SK-N-SH (cell line): ENCODE data around the gene MYO15B. TPM values are rescaled to one million over a fixed set of nuclear protein-coding genes. Genes with fewer than 3 reads are reported as not detected.
"Not testable (repeated sequence)": the region's sequence is repeated elsewhere in the genome, so short reads cannot be mapped to it uniquely, and the experiment has no call there.

Experiments
- CTCF ChIA-PET: fragments of 300-600, 350-600 bp; formaldehyde crosslinking; extraction: SDS; loops from one replicate; lab custom pipeline; 2021; lab: Yijun Ruan, JAX
- POLR2A ChIA-PET: fragments of 350-600 bp; sonication (Branson Sonifier 250); formaldehyde crosslinking; extraction: SDS; loops from one replicate; lab custom pipeline; 2020; ENCODE audit warnings: antibody characterized with exemption, inconsistent platforms; lab: Yijun Ruan, JAX
- DNase-seq: peaks from one replicate; pipeline ENCODE4 v3.0.0; 2012
- H2AFZ ChIP-seq: fragments of 200-600 bp; sonication (generic); 2 replicates; pipeline ENCODE4 v1.8.1; 2016; ENCODE audit warnings: antibody characterized with exemption, mild to moderate bottlenecking, low read depth
- H3F3A ChIP-seq: fragments of 200-600 bp; sonication (generic); replicated peaks from 2 replicates; pipeline ENCODE3; 2016; ENCODE audit warnings: antibody characterized with exemption, mild to moderate bottlenecking; ENCODE audit not compliant: insufficient read depth
- H3K27ac ChIP-seq, 2 experiments: fragments of 200-500 bp in 1 of 2; fragments of 200-600 bp in 1 of 2; sonication (Bioruptor generic) in 1 of 2; sonication (generic), shearing (Covaris generic) in 1 of 2; 2 replicates each; pipeline versions ENCODE4 v1.5.1 to v1.6.1; 2014 to 2016; ENCODE audit warnings: low read depth in 2 of 2, inconsistent platforms in 1 of 2, low read length in 1 of 2, mild to moderate bottlenecking in 1 of 2, mixed read lengths in 1 of 2
- H3K27me3 ChIP-seq: fragments of 200-600 bp; sonication (generic), shearing (Covaris generic); 2 replicates; pipeline ENCODE4 v1.6.1; 2016; ENCODE audit warnings: mixed run types; ENCODE audit not compliant: insufficient read depth
- H3K36me3 ChIP-seq, 2 experiments: fragments of 200-500 bp in 1 of 2; fragments of 200-600 bp in 1 of 2; sonication (Bioruptor generic) in 1 of 2; sonication (generic) in 1 of 2; replicated peaks in 1 of 2; 2 replicates each; pipeline versions ENCODE3 to v1.5.1; 2014 to 2016; ENCODE audit warnings: low read length in 1 of 2, mild to moderate bottlenecking in 1 of 2; ENCODE audit not compliant: insufficient read depth in 2 of 2, control insufficient read depth in 1 of 2
- H3K4me1 ChIP-seq, 2 experiments: fragments of 200-500 bp in 1 of 2; fragments of 200-600 bp in 1 of 2; sonication (Bioruptor generic) in 1 of 2; sonication (generic), shearing (Covaris generic) in 1 of 2; 2 replicates each; pipeline versions ENCODE4 v1.5.1 to v1.6.1; 2014 to 2016; ENCODE audit warnings: low read depth in 1 of 2, low read length in 1 of 2, mixed run types in 1 of 2; ENCODE audit not compliant: insufficient read depth in 2 of 2, control insufficient read depth in 1 of 2
- H3K4me2 ChIP-seq: fragments of 200-600 bp; sonication (generic), shearing (Covaris generic); 2 replicates; pipeline ENCODE4 v1.6.1; 2017; ENCODE audit warnings: mixed run types
- H3K4me3 ChIP-seq, 2 experiments: fragments of 200-500 bp in 1 of 2; fragments of 200-600 bp in 1 of 2; sonication (Bioruptor generic) in 1 of 2; sonication (generic), shearing (Covaris generic) in 1 of 2; 2 replicates each; pipeline versions ENCODE4 v1.5.1 to v1.8.1; 2014 to 2016; ENCODE audit warnings: low read depth in 2 of 2, inconsistent platforms in 1 of 2, low read length in 1 of 2, mild to moderate bottlenecking in 1 of 2, mixed read lengths in 1 of 2, moderate library complexity in 1 of 2
- H3K79me2 ChIP-seq: fragments of 200-600 bp; sonication (generic); 2 replicates; pipeline ENCODE4 v1.8.1; 2017; ENCODE audit warnings: mild to moderate bottlenecking; ENCODE audit not compliant: insufficient read depth
- H3K9ac ChIP-seq: fragments of 200-600 bp; sonication (generic); 2 replicates; pipeline ENCODE4 v1.6.1; 2017; ENCODE audit warnings: mixed run types
- H3K9me2 ChIP-seq: fragments of 200-600 bp; sonication (generic); 2 replicates; pipeline ENCODE4 v1.6.1; 2017; ENCODE audit warnings: mixed run types
- H3K9me3 ChIP-seq: fragments of 200-600 bp; sonication (generic); 2 replicates; pipeline ENCODE4 v1.6.1; 2017; ENCODE audit warnings: mixed run types, mild to moderate bottlenecking, moderate library complexity
- H4K20me1 ChIP-seq: fragments of 200-600 bp; sonication (generic); 2 replicates; pipeline ENCODE4 v1.6.1; 2017; ENCODE audit warnings: mild to moderate bottlenecking, mixed run types; ENCODE audit not compliant: insufficient read depth
- CHD2 ChIP-seq: fragments of 150-350 bp; IDR thresholded peaks from 2 replicates; pipeline ENCODE4 v1.6.1; 2018; ENCODE audit warnings: low read length; ENCODE audit not compliant: partially characterized antibody
- ELF1 ChIP-seq: IDR thresholded peaks from 2 replicates; pipeline ENCODE4 v1.4.0; 2012
- EP300 ChIP-seq, 2 experiments: IDR thresholded peaks; 2 replicates each; pipeline versions ENCODE4 v1.4.0 to v1.6.1; 2012; ENCODE audit warnings: borderline replicate concordance in 1 of 2, low read depth in 1 of 2, low read length in 1 of 2
- EZH2phosphoT487 ChIP-seq: fragments of 200-600 bp; sonication (generic); IDR thresholded peaks from 2 replicates; pipeline ENCODE4 v1.6.1; 2017; ENCODE audit warnings: low read depth, mixed run types, mild to moderate bottlenecking, antibody characterized with exemption, moderate library complexity, borderline replicate concordance
- FOSL2 ChIP-seq: IDR thresholded peaks from 2 replicates; pipeline ENCODE4 v1.4.0; 2012; ENCODE audit warnings: low read depth, mild to moderate bottlenecking, moderate library complexity, borderline replicate concordance
- FOXJ3 ChIP-seq: sonication (generic); formaldehyde crosslinking; IDR thresholded peaks from 2 replicates; pipeline ENCODE4 v1.5.1; 2020; ENCODE audit warnings: mild to moderate bottlenecking, missing genetic modification reagents
- FOXM1 ChIP-seq: IDR thresholded peaks from 2 replicates; pipeline ENCODE4 v1.4.0; 2012; ENCODE audit warnings: low read depth, mild to moderate bottlenecking
- GABPA ChIP-seq: IDR thresholded peaks from 2 replicates; pipeline ENCODE4 v1.4.0; 2012; ENCODE audit warnings: low read depth, mild to moderate bottlenecking
- MXI1 ChIP-seq: IDR thresholded peaks from 2 replicates; pipeline ENCODE4 v1.6.1; 2012; ENCODE audit warnings: mild to moderate bottlenecking, low read depth, low read length, improper control_type of control experiment
- NRF1 ChIP-seq: IDR thresholded peaks from 2 replicates; pipeline ENCODE4 v1.6.1; 2012; ENCODE audit warnings: low read depth, mild to moderate bottlenecking, low read length
- POLR2AphosphoS5 ChIP-seq: IDR thresholded peaks from 2 replicates; pipeline ENCODE4 v1.6.1; 2012; ENCODE audit warnings: low read depth, low read length
- RAD21 ChIP-seq: IDR thresholded peaks from 2 replicates; pipeline ENCODE4 v1.6.1; 2012; ENCODE audit warnings: mild to moderate bottlenecking, low read length
- RCOR1 ChIP-seq: fragments of 150-350 bp; IDR thresholded peaks from 2 replicates; pipeline ENCODE4 v1.6.1; 2017; ENCODE audit warnings: antibody characterized with exemption, low read length
- RFX5 ChIP-seq: IDR thresholded peaks from 2 replicates; pipeline ENCODE4 v1.6.1; 2012; ENCODE audit warnings: mild to moderate bottlenecking, improper control_type of control experiment, low read length
- RXRA ChIP-seq: IDR thresholded peaks from 2 replicates; pipeline ENCODE4 v1.4.0; 2012; ENCODE audit warnings: low read depth, mild to moderate bottlenecking, borderline replicate concordance
- SIN3A ChIP-seq: IDR thresholded peaks from 2 replicates; pipeline ENCODE4 v1.6.1; 2012; ENCODE audit warnings: low read depth, mild to moderate bottlenecking, low read length, moderate library complexity, borderline replicate concordance
- TCF12 ChIP-seq: IDR thresholded peaks from 2 replicates; pipeline ENCODE4 v1.4.0; 2012
- TEAD4 ChIP-seq: IDR thresholded peaks from 2 replicates; pipeline ENCODE4 v1.4.0; 2012; ENCODE audit warnings: mild to moderate bottlenecking, borderline replicate concordance; ENCODE audit not compliant: insufficient read depth
- YY1 ChIP-seq: IDR thresholded peaks from 2 replicates; pipeline ENCODE4 v1.4.0; 2012; ENCODE audit warnings: low read depth, mild to moderate bottlenecking
- WGBS: methylation state at CpG from one replicate; pipeline ENCODE4 v1.1.6; 2017; ENCODE audit warnings: low lambda C conversion rate; 5-methylcytosine and 5-hydroxymethylcytosine counted together
- polyA plus RNA-seq, 3 experiments: library from polyadenylated mRNA; depleted of rRNA; stranded (reverse); fragments of >200 nt; gene quantifications; 2 replicates each; pipeline ENCODE4 v1.2.3, GENCODE V29; 2012
- TF ChIP-seq, protein P1 (sequence below): IDR thresholded peaks from 2 replicates; pipeline ENCODE4 v1.4.0; 2012; ENCODE audit warnings: low read depth

MYO15B gene
- polyA plus RNA-seq, 1 of the 3 experiments (the other 2 are of a cell fraction) = 10.3 TPM

DNA sequence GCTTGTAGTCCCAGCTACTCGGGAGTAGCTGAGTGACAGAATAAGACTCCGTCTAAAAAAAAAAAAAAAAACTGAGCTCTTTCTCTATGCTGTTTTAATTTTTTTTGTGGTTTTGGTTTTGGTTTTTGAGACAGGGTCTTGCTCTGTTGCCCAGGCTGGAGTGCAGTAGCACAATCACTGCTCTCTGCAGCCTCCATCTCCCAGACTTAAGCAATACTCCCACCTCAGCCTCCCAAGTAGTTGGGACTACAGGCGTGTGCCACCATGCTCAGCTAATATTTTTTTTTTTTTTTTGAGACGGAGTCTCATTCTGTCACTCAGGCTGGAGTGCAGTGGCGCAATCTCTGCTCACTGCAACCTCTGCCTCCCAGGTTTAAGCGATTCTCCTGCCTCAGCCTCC is 4.4 kb upstream of the MYO15B start:
- H3F3A ChIP-seq, H3K36me3 ChIP-seq, H3K9ac ChIP-seq, H3K27ac ChIP-seq, H3K27me3 ChIP-seq, H3K9me2 ChIP-seq, H2AFZ ChIP-seq, H3K9me3 ChIP-seq, H3K4me2 ChIP-seq, H3K4me1 ChIP-seq, H3K4me3 ChIP-seq, H4K20me1 ChIP-seq, H3K79me2 ChIP-seq, DNase-seq: not testable (repeated sequence)
- ChIA-PET POLR2A (interaction anchor here (0.6 kb wide), 1 partner anchor 786 kb away, joined by 5 read pairs; no protein-coding TSS in a partner anchor), CTCF (interaction anchor here (1.0 to 3.5 kb wide), 3 partner anchors 50 to 167 kb away, joined by 3 to 17 read pairs (median 7); partner anchors contain the start of gene SMIM5)
- 81% methylated on average over 6 of the region's 6 CpGs for WGBS

DNA sequence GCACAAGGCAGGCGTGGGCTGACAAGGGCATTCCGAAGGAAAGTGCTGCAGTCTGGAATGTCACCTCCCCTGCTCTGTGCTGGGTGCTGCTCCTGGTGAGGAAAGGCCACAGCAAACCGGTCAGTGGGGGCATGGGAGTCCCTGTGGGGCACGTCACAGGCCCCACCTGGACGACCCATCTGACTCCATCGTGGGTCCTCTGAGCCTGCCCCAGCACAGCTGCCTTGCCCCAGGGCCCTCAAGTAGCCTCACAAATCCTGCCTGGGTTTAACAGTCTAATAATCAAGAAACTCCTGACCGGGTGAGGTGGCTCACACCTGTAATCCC is 2.8 kb upstream of the MYO15B start:
- Histone ChIP-seq H3K4me3 (no peak overlapping the region), H3K4me2 (no peak overlapping the region), H3K27me3 (no peaks in the 10 kb centered on the region), H3K9me2 (no peaks in the 10 kb centered on the region), H2AFZ (no peak overlapping the region), H3K9me3 (no peaks in the 10 kb centered on the region), H3F3A (no peaks in the 10 kb centered on the region), H3K9ac (no peak overlapping the region), H3K79me2 (no peaks in the 10 kb centered on the region), H3K36me3 (no peaks in the 10 kb centered on the region), H4K20me1 (no peaks in the 10 kb centered on the region), H3K27ac (no peak overlapping the region), H3K4me1 (peaks cover 0 to 9% of the 10 kb centered on the region in 2 experiments; a peak in 1 of 4 replicates)
- ChIA-PET CTCF (interaction anchor here (1.0 to 3.5 kb wide), 5 partner anchors 16 to 314 kb away, joined by 3 to 17 read pairs (median 5); partner anchors contain the start of genes MIF4GD and SMIM5), POLR2A (no interaction called here)
- WGBS = 78% methylated on average over 6 of the region's 7 CpGs
- TF ChIP-seq RCOR1 (no peak), TCF12 (no peak), TEAD4 (no peak), SIN3A (no peak), POLR2AphosphoS5 (no peak), FOSL2 (no peak), MXI1 (no peak), YY1 (no peak), RFX5 (no peak), FOXJ3 (CRISPR knock-in tag) (no peak), GABPA (no peak), RAD21 (no peak), CHD2 (no peak), ELF1 (no peak), RXRA (no peak), NRF1 (no peak), EP300 (IDR thresholded peaks at IDR 0.05; ENCODE audit: borderline replicate concordance in 1 of 2, low read depth in 1 of 2, low read length in 1 of 2) (no peak), FOXM1 (no peak), EZH2phosphoT487 (no peak)
- TF ChIP-seq, protein P1, sequence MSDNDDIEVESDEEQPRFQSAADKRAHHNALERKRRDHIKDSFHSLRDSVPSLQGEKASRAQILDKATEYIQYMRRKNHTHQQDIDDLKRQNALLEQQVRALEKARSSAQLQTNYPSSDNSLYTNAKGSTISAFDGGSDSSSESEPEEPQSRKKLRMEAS = no peak
- DNase-seq = no peak
